ENCODE measurements around the gene CELSR1. TPM values are rescaled to one million over a fixed set of nuclear protein-coding genes. Genes with fewer than 3 reads are reported as not detected.

CELSR1 gene
- total and polyA plus RNA-seq, 12 donors: 0.11 to 4.3 (median 1.9) TPM

DNA sequence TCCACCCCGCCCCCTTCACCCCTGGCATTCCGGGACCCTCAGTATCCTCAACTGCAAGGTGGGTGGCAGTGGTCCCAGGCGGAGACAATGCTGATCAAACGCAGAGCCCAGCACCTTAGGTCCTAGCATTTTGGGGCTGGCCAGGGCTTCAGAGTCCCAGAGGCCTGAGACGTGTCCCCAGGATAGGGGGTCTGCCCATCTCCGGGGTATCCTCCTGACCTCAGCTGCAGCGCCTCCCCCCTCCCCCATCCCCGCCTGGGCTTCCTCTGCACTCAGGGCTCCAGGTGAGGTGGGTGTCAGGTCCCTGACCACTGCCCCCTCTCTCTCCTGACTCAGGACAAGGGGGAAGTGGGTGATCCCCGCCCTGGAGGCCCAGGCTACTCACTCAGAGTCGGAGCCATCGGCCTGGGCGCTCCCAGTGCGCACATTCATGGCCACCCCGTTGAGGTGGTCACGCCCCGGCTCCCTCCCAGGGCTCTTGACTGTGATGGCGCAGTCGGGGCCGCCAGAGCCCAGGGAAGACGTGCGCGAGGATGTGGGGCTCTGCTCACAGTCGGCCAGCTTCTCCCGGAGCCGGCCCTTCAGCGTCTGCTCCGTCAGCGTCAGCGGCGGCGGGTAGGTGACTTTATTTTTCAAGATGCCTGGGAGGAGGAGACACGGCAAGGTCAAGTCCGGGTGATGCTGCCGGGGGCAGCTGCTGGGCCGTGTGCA, 173.7 kb downstream of the CELSR1 start:
- Histone ChIP-seq H3K27me3 (peaks cover 5% of the 10 kb centered on the region), H3K4me1 (replicated peaks in 1 of 2) (no peaks in the 10 kb centered on the region), H3K36me3 (replicated peaks in 1 of 2) (no peaks in the 10 kb centered on the region), H3K27ac (no peak overlapping the region), H3K4me3 (no peak overlapping the region), H3K9me3 (replicated peaks in 1 of 3) (no peaks in the 10 kb centered on the region)
- 70 to 80% (median 77%) methylated on average over 16 to 35 of the region's 35 CpGs for WGBS, 4 donors
- no peak for DNase-seq
- intact Hi-C loops (cut with DNase I): no loop called here
- TF ChIP-seq POLR2A (IDR thresholded peaks at IDR 0.05) (no peak), CTCF (IDR thresholded peaks at IDR 0.05) (no peak)

DNA sequence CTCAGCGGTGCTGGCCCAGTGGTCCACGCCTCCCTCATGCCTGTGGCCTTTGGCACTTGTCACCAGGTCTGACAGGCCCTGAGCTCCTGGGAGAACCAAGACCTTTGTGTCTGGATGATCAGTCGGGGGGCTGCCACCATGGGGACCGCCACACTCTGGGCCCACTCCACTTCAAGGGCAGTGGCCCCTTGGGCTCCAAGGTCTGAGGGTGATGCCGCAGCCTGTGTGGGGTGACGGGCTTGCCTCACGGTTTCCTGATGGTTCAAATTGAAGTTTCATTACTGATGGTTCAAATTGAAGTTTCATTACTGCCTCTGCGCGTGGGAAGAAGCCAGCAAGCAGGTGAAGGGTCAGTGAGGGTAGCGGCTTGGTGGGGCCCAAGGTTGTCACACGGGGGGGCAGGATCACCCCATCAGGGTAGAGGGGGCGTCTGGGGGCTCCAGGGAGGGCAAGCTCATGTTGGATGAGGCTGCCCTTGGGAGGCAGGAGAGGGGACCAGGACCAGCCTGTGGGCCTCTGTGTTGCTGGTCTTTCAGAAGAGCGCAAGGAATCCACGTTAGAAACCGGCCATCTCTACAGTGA, 174.4 kb downstream of the CELSR1 start:
- Histone ChIP-seq H3K27ac (no peak overlapping the region), H3K4me3 (no peak overlapping the region), H3K9me3 (replicated peaks in 1 of 3) (no peaks in the 10 kb centered on the region), H3K27me3 (peaks cover 5% of the 10 kb centered on the region), H3K4me1 (replicated peaks in 1 of 2) (no peaks in the 10 kb centered on the region), H3K36me3 (replicated peaks in 1 of 2) (no peaks in the 10 kb centered on the region)
- no peak for TF ChIP-seq POLR2A (IDR thresholded peaks at IDR 0.05)
- intact Hi-C loops (cut with DNase I): no loop called here
- DNase-seq: no peak
- 84 to 89% (median 85%) methylated on average over 11 to 15 of the region's 15 CpGs for WGBS, 4 donors

DNA sequence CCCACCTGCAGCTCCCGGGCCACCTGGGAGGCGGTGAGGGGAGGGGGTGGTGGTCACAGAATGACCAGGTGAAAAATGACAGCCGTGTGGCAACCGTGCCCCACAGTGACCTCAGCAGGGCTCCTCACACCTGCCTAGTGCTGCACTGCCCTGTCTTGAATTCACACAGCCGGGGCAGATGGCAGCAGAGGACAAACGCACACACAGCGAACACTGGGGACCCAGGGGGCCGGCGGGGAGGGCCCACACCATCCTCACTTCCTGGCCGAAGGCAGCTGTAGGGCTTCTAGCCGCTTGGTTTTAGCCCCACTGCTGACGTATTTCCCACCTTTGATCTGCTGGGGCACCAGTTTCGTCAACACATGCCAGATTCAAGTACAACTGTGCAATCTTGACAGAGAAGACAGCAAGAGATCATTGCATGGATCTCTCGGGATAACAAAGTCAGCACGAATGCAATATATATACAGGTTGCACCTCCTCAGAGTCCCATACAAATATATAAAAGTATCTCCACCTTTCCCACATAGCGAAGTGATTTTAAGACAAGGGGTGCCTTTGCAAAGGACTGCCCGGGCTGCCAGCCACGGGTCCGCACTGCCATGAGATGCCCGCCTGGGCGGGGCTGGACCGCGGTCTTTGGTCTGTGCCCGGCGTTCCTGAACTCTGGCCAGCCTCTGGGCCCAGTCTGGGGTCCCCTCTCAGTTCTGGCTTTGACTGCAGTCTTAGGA, 175.1 kb downstream of the CELSR1 start:
- Histone ChIP-seq H3K36me3 (replicated peaks in 1 of 2) (peaks cover 0 to 1% of the 10 kb centered on the region in 2 donors), H3K9me3 (replicated peaks in 1 of 3) (no peaks in the 10 kb centered on the region), H3K27me3 (peaks cover 5% of the 10 kb centered on the region), H3K27ac (no peak overlapping the region), H3K4me1 (replicated peaks in 1 of 2) (no peaks in the 10 kb centered on the region), H3K4me3 (no peak overlapping the region)
- WGBS, 4 donors: 55 to 73% (median 58%) methylated on average over 12 to 25 of the region's 25 CpGs
- intact Hi-C loops (cut with DNase I): no loop called here
- TF ChIP-seq CTCF (IDR thresholded peaks at IDR 0.05): no peak
- no peak for TF ChIP-seq POLR2A (IDR thresholded peaks at IDR 0.05)
- no peak for DNase-seq

DNA sequence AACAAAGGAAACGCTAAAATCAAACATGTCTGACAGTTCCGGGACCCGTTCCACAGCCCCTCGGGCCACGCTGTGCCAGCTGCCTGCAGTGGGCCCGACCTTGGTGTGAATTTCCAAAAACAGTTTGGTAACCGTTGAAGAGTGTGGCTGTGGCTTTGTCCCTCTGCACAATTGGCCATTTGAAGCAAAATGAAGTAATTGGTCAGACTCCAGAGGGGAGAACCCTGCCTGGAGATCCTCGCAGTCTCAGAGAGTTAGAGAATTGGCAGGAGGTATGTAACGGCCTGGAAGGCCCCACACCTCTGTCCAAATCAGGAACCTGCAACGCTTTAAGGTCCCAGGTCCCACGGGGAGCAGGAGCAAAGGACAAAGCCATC, 175.6 kb downstream of the CELSR1 start:
- H3K4me1 ChIP-seq (replicated peaks in 1 of 2): no peaks in the 10 kb centered on the region
- no peaks in the 10 kb centered on the region for H3K9me3 ChIP-seq (replicated peaks in 1 of 3)
- WGBS, 4 donors: 52 to 64% (median 63%) methylated on average over 7 to 11 of the region's 11 CpGs
- H3K36me3 ChIP-seq (replicated peaks in 1 of 2): peaks cover 0 to 7% of the 10 kb centered on the region in 2 donors
- intact Hi-C loops (cut with DNase I): no loop called here
- no peak for DNase-seq
- H3K4me3 ChIP-seq: no peak overlapping the region
- H3K27ac ChIP-seq: no peak overlapping the region
- no peak for TF ChIP-seq CTCF (IDR thresholded peaks at IDR 0.05)
- no peak for TF ChIP-seq POLR2A (IDR thresholded peaks at IDR 0.05)
- H3K27me3 ChIP-seq: peaks cover 3% of the 10 kb centered on the region

All from adrenal gland (tissue), 12 donors.